ENCODE measurements around the gene SSH3.
"Not testable (repeated sequence)": the region's sequence is repeated elsewhere in the genome, so short reads cannot be mapped to it uniquely, and the experiment has no call there.

Gene SSH3

GRCh38 chr11:67312187-67313021 is 9.1 kb downstream of the SSH3 start:
- DNase-seq = no peak

GRCh38 chr11:67313125-67313890 is 10.0 kb downstream of the SSH3 start:
- DNase-seq = no peak

GRCh38 chr11:67314218-67314617 is 10.9 kb downstream of the SSH3 start:
- DNase-seq = no peak

GRCh38 chr11:67315325-67315909 is 12.1 kb downstream of the SSH3 start:
- DNase-seq = no peak

- no peak for DNase-seq
Measured at GRCh38 chr11:67316882-67317204, 13.5 kb downstream of the SSH3 start.

GRCh38 chr11:67317205-67317887 is 14.0 kb downstream of the SSH3 start:
- DNase-seq = peak; percentile 100

- DNase-seq = no peak
Measured at GRCh38 chr11:67317888-67318555, 14.7 kb downstream of the SSH3 start.

- not testable (repeated sequence) for DNase-seq
Measured at GRCh38 chr11:67318876-67319275, 15.5 kb downstream of the SSH3 start.

- DNase-seq = no peak
Measured at GRCh38 chr11:67320011-67320410, 16.7 kb downstream of the SSH3 start.

- DNase-seq = no peak
Measured at GRCh38 chr11:67320691-67321090, 17.4 kb downstream of the SSH3 start.

GRCh38 chr11:67321313-67321871 is 18.1 kb downstream of the SSH3 start:
- no peak for DNase-seq

GRCh38 chr11:67322049-67322448 is 18.7 kb downstream of the SSH3 start:
- DNase-seq = no peak

- DNase-seq = no peak
Measured at GRCh38 chr11:67323526-67323925, 20.2 kb downstream of the SSH3 start.

- DNase-seq = no peak
Measured at GRCh38 chr11:67332081-67332691, 28.9 kb downstream of the SSH3 start.

- DNase-seq = no peak
Measured at GRCh38 chr11:67337257-67337656, 33.9 kb downstream of the SSH3 start.

GRCh38 chr11:67344264-67344663 is 40.9 kb downstream of the SSH3 start:
- no peak for DNase-seq

- DNase-seq = no peak
Measured at GRCh38 chr11:67345247-67345919, 42.1 kb downstream of the SSH3 start.

- DNase-seq = peak; percentile 12
Measured at GRCh38 chr11:67345920-67346819, 42.8 kb downstream of the SSH3 start.

GRCh38 chr11:67347964-67348749 is 44.8 kb downstream of the SSH3 start:
- no peak for DNase-seq

Measured in retina (tissue), 1 donor.